HUES48 (cell line): ENCODE data around the gene RND2.

Source experiments
- H3K27ac ChIP-seq: one replicate; pipeline ENCODE4 v1.7.0; 2013; ENCODE audit warnings: low read depth, low read length, inconsistent platforms
- H3K27me3 ChIP-seq: 2 replicates; pipeline ENCODE4 v1.6.1; 2013; ENCODE audit warnings: mild to moderate bottlenecking, low read length; ENCODE audit not compliant: control insufficient read depth, insufficient read depth
- H3K36me3 ChIP-seq: 2 replicates; pipeline ENCODE4 v1.6.1; 2013; ENCODE audit warnings: low read length; ENCODE audit not compliant: control insufficient read depth, insufficient read depth
- H3K4me1 ChIP-seq: 2 replicates; pipeline ENCODE4 v1.6.1; 2013; ENCODE audit warnings: mild to moderate bottlenecking, low read length; ENCODE audit not compliant: control insufficient read depth, insufficient read depth
- H3K4me3 ChIP-seq: 2 replicates; pipeline ENCODE4 v1.5.1; 2013; ENCODE audit warnings: mild to moderate bottlenecking, low read depth, low read length
- H3K9ac ChIP-seq: 2 replicates; pipeline ENCODE4 v1.6.1; 2013; ENCODE audit warnings: mild to moderate bottlenecking, low read depth, low read length, moderate library complexity
- H3K9me3 ChIP-seq: 2 replicates; pipeline ENCODE4 v1.6.1; 2013; ENCODE audit warnings: low read length; ENCODE audit not compliant: control insufficient read depth, insufficient read depth

RND2 gene

GRCh38 chr17:43006639-43007551 is 18.1 kb upstream of the RND2 start, which contains the start of gene IFI35:
TSS of gene IFI35 (plus strand) at chr17:43006784. CDS start at chr17:43006948, 164 bp downstream.
- Histone ChIP-seq H3K27ac (peak within 1 kb of the TSS; percentile 78), H3K4me3 (peak within 1 kb of the TSS; percentile 52), H3K36me3 (peaks cover 28% of the 10 kb centered on the region)

GRCh38 chr17:43010667-43011308 is 14.2 kb upstream of the RND2 start:
- no peaks in the 10 kb centered on the region for H3K27me3 ChIP-seq
- H3K9me3 ChIP-seq: no peaks in the 10 kb centered on the region
- H3K27ac ChIP-seq: no peak overlapping the region
- H3K4me3 ChIP-seq: no peak overlapping the region
- H3K36me3 ChIP-seq: peaks cover 14% of the 10 kb centered on the region
- H3K9ac ChIP-seq: no peak overlapping the region
- peaks cover 5% of the 10 kb centered on the region; the same call in 1 of the 2 replicates for H3K4me1 ChIP-seq

More at GRCh38 chr17:43006639-43007551, 18.1 kb upstream of the RND2 start, which contains the start of gene IFI35:
- Histone ChIP-seq H3K9me3 (no peaks in the 10 kb centered on the region), H3K4me1 (peaks cover 5% of the 10 kb centered on the region; the same call in 1 of the 2 replicates), H3K9ac (peak within 1 kb of the TSS; percentile 44), H3K27me3 (no peaks in the 10 kb centered on the region)

- no peaks in the 10 kb centered on the region for H3K9me3 ChIP-seq
- peaks cover 24% of the 10 kb centered on the region for H3K36me3 ChIP-seq
- H3K27ac ChIP-seq: no peak overlapping the region
- no peak overlapping the region for H3K9ac ChIP-seq
- peaks cover 2% of the 10 kb centered on the region; the same call in 1 of the 2 replicates for H3K4me1 ChIP-seq
- H3K4me3 ChIP-seq: no peak overlapping the region
- H3K27me3 ChIP-seq: no peaks in the 10 kb centered on the region
These were observed 13.1 kb upstream of the RND2 start for GRCh38 chr17:43011728-43012472.

GRCh38 chr17:43013296-43013695 is 11.7 kb upstream of the RND2 start:
- Histone ChIP-seq H3K9ac (no peak overlapping the region), H3K36me3 (peaks cover 35% of the 10 kb centered on the region), H3K27me3 (no peaks in the 10 kb centered on the region), H3K27ac (no peak overlapping the region), H3K9me3 (no peaks in the 10 kb centered on the region), H3K4me1 (no peaks in the 10 kb centered on the region; the same call in 1 of the 2 replicates), H3K4me3 (no peak overlapping the region)

GRCh38 chr17:43014020-43014648 is 10.9 kb upstream of the RND2 start:
- no peaks in the 10 kb centered on the region; the same call in 1 of the 2 replicates for H3K4me1 ChIP-seq
- no peak overlapping the region for H3K27ac ChIP-seq
- no peak overlapping the region for H3K4me3 ChIP-seq
- no peak overlapping the region for H3K9ac ChIP-seq
- no peaks in the 10 kb centered on the region for H3K9me3 ChIP-seq
- no peaks in the 10 kb centered on the region for H3K27me3 ChIP-seq
- peaks cover 43% of the 10 kb centered on the region for H3K36me3 ChIP-seq

- Histone ChIP-seq H3K4me3 (no peak overlapping the region), H3K9me3 (no peaks in the 10 kb centered on the region), H3K9ac (no peak overlapping the region), H3K27me3 (no peaks in the 10 kb centered on the region), H3K4me1 (peaks cover 6% of the 10 kb centered on the region), H3K27ac (no peak overlapping the region), H3K36me3 (peaks cover 51% of the 10 kb centered on the region)
These were observed 10.1 kb upstream of the RND2 start for GRCh38 chr17:43014649-43015542.

GRCh38 chr17:43015579-43015978 is 9.5 kb upstream of the RND2 start:
- Histone ChIP-seq H3K4me3 (no peak overlapping the region), H3K36me3 (peaks cover 51% of the 10 kb centered on the region), H3K27me3 (no peaks in the 10 kb centered on the region), H3K27ac (no peak overlapping the region), H3K9me3 (no peaks in the 10 kb centered on the region), H3K9ac (no peak overlapping the region), H3K4me1 (peaks cover 12% of the 10 kb centered on the region)

GRCh38 chr17:43016216-43016615 is 8.8 kb upstream of the RND2 start:
- H3K27ac ChIP-seq: no peak overlapping the region
- no peak overlapping the region for H3K9ac ChIP-seq
- no peak overlapping the region for H3K4me3 ChIP-seq
- no peaks in the 10 kb centered on the region for H3K27me3 ChIP-seq
- H3K9me3 ChIP-seq: no peaks in the 10 kb centered on the region
- H3K36me3 ChIP-seq: peaks cover 51% of the 10 kb centered on the region
- H3K4me1 ChIP-seq: peaks cover 12% of the 10 kb centered on the region

GRCh38 chr17:43018008-43018853 is 6.8 kb upstream of the RND2 start:
- no peak overlapping the region for H3K27ac ChIP-seq
- no peaks in the 10 kb centered on the region for H3K27me3 ChIP-seq
- H3K4me1 ChIP-seq: peaks cover 12% of the 10 kb centered on the region
- H3K4me3 ChIP-seq: no peak overlapping the region
- peaks cover 51% of the 10 kb centered on the region for H3K36me3 ChIP-seq
- no peak overlapping the region for H3K9ac ChIP-seq
- H3K9me3 ChIP-seq: no peaks in the 10 kb centered on the region
